Central memory CD4-positive, alpha-beta T cell (primary cell): Measurements from ENCODE around the gene KRTAP17-1.
"Not testable (repeated sequence)": the region's sequence is repeated elsewhere in the genome, so short reads cannot be mapped to it uniquely, and the experiment has no call there.

Experiments
- DNase-seq: peaks from one replicate; pipeline ENCODE4 v3.0.0; 2022

The KRTAP17-1 gene

GRCh38 chr17:41301916-41302901 is 13.3 kb downstream of the KRTAP17-1 start, which contains the start of gene KRTAP29-1:
KRTAP29-1 (minus strand) TSS chr17:41302851; CDS start chr17:41302851, 0 bp downstream.
- no peak for DNase-seq

- DNase-seq, result no peak
Observed at GRCh38 chr17:41301204-41301790, 14.2 kb downstream of the KRTAP17-1 start.

- no peak for DNase-seq
Observed at GRCh38 chr17:41298458-41299135, 16.9 kb downstream of the KRTAP17-1 start.

GRCh38 chr17:41296846-41297245 is 18.7 kb downstream of the KRTAP17-1 start:
- no peak for DNase-seq

GRCh38 chr17:41294016-41294415 is 21.5 kb downstream of the KRTAP17-1 start:
- DNase-seq, result no peak

GRCh38 chr17:41287050-41287449 is 28.5 kb downstream of the KRTAP17-1 start:
- no peak for DNase-seq

GRCh38 chr17:41284546-41284945 is 31.0 kb downstream of the KRTAP17-1 start:
- no peak for DNase-seq

- no peak for DNase-seq
Observed at GRCh38 chr17:41284043-41284442, 31.5 kb downstream of the KRTAP17-1 start.

GRCh38 chr17:41278176-41278955 is 37.1 kb downstream of the KRTAP17-1 start:
- DNase-seq, result no peak

GRCh38 chr17:41275648-41276190 is 39.8 kb downstream of the KRTAP17-1 start, which contains the start of gene KRTAP9-7:
KRTAP9-7 (plus strand) TSS chr17:41275698; CDS start chr17:41275698, 0 bp downstream.
- DNase-seq, result not testable (repeated sequence)

GRCh38 chr17:41271858-41272257 is 43.7 kb downstream of the KRTAP17-1 start:
- no peak for DNase-seq

GRCh38 chr17:41271323-41271722 is 44.2 kb downstream of the KRTAP17-1 start:
- DNase-seq, result not testable (repeated sequence)

- DNase-seq, result no peak
Observed at GRCh38 chr17:41267711-41268110, 47.8 kb downstream of the KRTAP17-1 start.

GRCh38 chr17:41265078-41265477 is 50.4 kb downstream of the KRTAP17-1 start, which contains the start of gene KRTAP9-6:
KRTAP9-6 (plus strand) TSS chr17:41265378; CDS start chr17:41265378, 0 bp downstream.
- DNase-seq, result no peak
